ENCODE data around the gene TRAPPC5. TPM values are rescaled to one million over a fixed set of nuclear protein-coding genes. Genes with fewer than 3 reads are reported as not detected.
A peak's percentile ranks its signal among the peaks of the same experiment; 100 is the strongest.

Gene TRAPPC5
- total RNA-seq, 2 experiments from 2014 or later, result 74.4 to 79.8 TPM

- peaks cover 18% of the 10 kb centered on the region for H3K4me1 Mint-ChIP-seq
- H3K4me3 Mint-ChIP-seq, result peak overlapping the region; percentile 75
- POLR2A ChIA-PET, result interaction anchor here (0.7 to 1.5 kb wide), 5 partner anchors 13 to 29 kb away, joined by 3 to 9 read pairs (median 4); partner anchors contain the start of genes RETN and TRAPPC5
- peaks cover 8% of the 10 kb centered on the region for H3K27me3 Mint-ChIP-seq
- no peaks in the 10 kb centered on the region for H3K9me3 Mint-ChIP-seq
- H3K27ac Mint-ChIP-seq, result peak overlapping the region; percentile 83
- ATAC-seq (ENCODE audit: low read depth) (peak; percentile 81), DNase-seq (peak; percentile 92)
- H3K36me3 Mint-ChIP-seq, result no peaks in the 10 kb centered on the region
These were observed 28.5 kb upstream of the TRAPPC5 start for GRCh38 chr19:7652061-7652641.

GRCh38 chr19:7654401-7654800, 26.2 kb upstream of the TRAPPC5 start:
- POLR2A ChIA-PET, result interaction anchor here (1.3 to 6.2 kb wide), 2 partner anchors 15 to 27 kb away, joined by 4 to 33 read pairs; partner anchors contain the start of gene RETN

GRCh38 chr19:7655581-7655980, 25.1 kb upstream of the TRAPPC5 start:
- H3K27me3 Mint-ChIP-seq, result peaks cover 3% of the 10 kb centered on the region
- no peak overlapping the region for H3K27ac Mint-ChIP-seq

More at GRCh38 chr19:7654401-7654800, 26.2 kb upstream of the TRAPPC5 start:
- Mint-ChIP-seq H3K4me1 (peaks cover 32% of the 10 kb centered on the region), H3K9me3 (no peaks in the 10 kb centered on the region), H3K4me3 (no peak overlapping the region), H3K27ac (peak overlapping the region; percentile 6), H3K36me3 (no peaks in the 10 kb centered on the region), H3K27me3 (peaks cover 8% of the 10 kb centered on the region)
- DNase-seq, result no peak
- no peak for ATAC-seq (ENCODE audit: low read depth)

GRCh38 chr19:7657131-7657751, 23.4 kb upstream of the TRAPPC5 start:
- ATAC-seq (ENCODE audit: low read depth), result peak; percentile 69
- Mint-ChIP-seq H3K27ac (peak overlapping the region; percentile 83), H3K9me3 (no peaks in the 10 kb centered on the region), H3K27me3 (no peaks in the 10 kb centered on the region), H3K4me3 (peak overlapping the region; percentile 82), H3K4me1 (peaks cover 28% of the 10 kb centered on the region), H3K36me3 (no peaks in the 10 kb centered on the region)
- POLR2A ChIA-PET, result interaction anchor here (0.6 to 6.2 kb wide), 6 partner anchors 12 to 256 kb away, joined by 3 to 33 read pairs (median 4); partner anchors contain the start of genes MCEMP1, PET100, RETN and XAB2
- DNase-seq, result peak; percentile 62

More at GRCh38 chr19:7655581-7655980, 25.1 kb upstream of the TRAPPC5 start:
- POLR2A ChIA-PET, result interaction anchor here (0.6 to 6.2 kb wide), 3 partner anchors 14 to 87 kb away, joined by 3 to 33 read pairs (median 5); partner anchors contain the start of genes RETN and STXBP2
- H3K9me3 Mint-ChIP-seq, result no peaks in the 10 kb centered on the region
- H3K4me1 Mint-ChIP-seq, result peaks cover 32% of the 10 kb centered on the region
- ATAC-seq (ENCODE audit: low read depth) (no peak), DNase-seq (no peak)
- no peak overlapping the region for H3K4me3 Mint-ChIP-seq
- H3K36me3 Mint-ChIP-seq, result no peaks in the 10 kb centered on the region

DNA sequence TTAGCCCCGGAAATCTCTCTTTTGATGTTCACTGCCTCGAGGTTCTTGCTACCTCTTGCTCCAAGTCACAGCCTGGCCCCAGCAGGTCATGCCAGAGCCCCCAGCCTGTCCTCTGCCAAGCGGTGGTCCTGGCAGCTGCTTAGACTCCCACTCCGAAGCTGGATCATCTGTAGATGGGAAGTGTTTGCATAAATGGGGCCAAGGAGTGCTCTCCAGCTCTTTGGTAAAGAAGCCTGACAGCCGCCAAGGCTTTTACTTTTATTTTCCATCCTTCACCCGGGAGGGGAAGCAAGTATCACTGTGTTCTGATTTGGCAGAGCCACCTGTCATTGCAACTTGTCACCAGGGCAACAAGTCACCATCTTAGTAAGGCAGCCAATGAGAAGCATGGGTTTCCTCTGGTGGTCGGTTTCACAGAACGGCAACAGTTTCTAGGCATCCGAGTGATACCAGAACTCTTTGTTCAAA, 22.4 kb upstream of the TRAPPC5 start:
- no peaks in the 10 kb centered on the region for H3K9me3 Mint-ChIP-seq
- peak overlapping the region; percentile 82 for H3K4me3 Mint-ChIP-seq
- DNase-seq (peak; percentile 61), ATAC-seq (ENCODE audit: low read depth) (peak; percentile 89)
- no peaks in the 10 kb centered on the region for H3K27me3 Mint-ChIP-seq
- H3K4me1 Mint-ChIP-seq, result peaks cover 26% of the 10 kb centered on the region
- H3K27ac Mint-ChIP-seq, result peak overlapping the region; percentile 83
- POLR2A ChIA-PET, result interaction anchor here (1.1 to 6.2 kb wide), 4 partner anchors 11 to 29 kb away, joined by 3 to 33 read pairs (median 6); partner anchors contain the start of genes PET100, RETN, STXBP2 and XAB2
- no peaks in the 10 kb centered on the region for H3K36me3 Mint-ChIP-seq

GRCh38 chr19:7661744-7662538, 18.7 kb upstream of the TRAPPC5 start:
- POLR2A ChIA-PET, result no interaction called here
- Mint-ChIP-seq H3K4me1 (peaks cover 16% of the 10 kb centered on the region), H3K9me3 (no peaks in the 10 kb centered on the region), H3K27me3 (peaks cover 3% of the 10 kb centered on the region), H3K27ac (peak overlapping the region; percentile 30), H3K4me3 (no peak overlapping the region), H3K36me3 (no peaks in the 10 kb centered on the region)
- DNase-seq (no peak), ATAC-seq (ENCODE audit: low read depth) (no peak)

GRCh38 chr19:7662657-7663056, 18.0 kb upstream of the TRAPPC5 start:
- Mint-ChIP-seq H3K4me1 (peaks cover 9% of the 10 kb centered on the region), H3K9me3 (no peaks in the 10 kb centered on the region), H3K27me3 (peaks cover 3% of the 10 kb centered on the region), H3K4me3 (no peak overlapping the region), H3K36me3 (no peaks in the 10 kb centered on the region), H3K27ac (no peak overlapping the region)
- POLR2A ChIA-PET, result interaction anchor here (0.7 kb wide), 1 partner anchor 219 kb away, joined by 3 read pairs; no protein-coding TSS in a partner anchor
- no peak for ATAC-seq (ENCODE audit: low read depth)
- DNase-seq, result no peak

GRCh38 chr19:7663706-7664105, 16.9 kb upstream of the TRAPPC5 start:
- no peak overlapping the region for H3K27ac Mint-ChIP-seq

DNA sequence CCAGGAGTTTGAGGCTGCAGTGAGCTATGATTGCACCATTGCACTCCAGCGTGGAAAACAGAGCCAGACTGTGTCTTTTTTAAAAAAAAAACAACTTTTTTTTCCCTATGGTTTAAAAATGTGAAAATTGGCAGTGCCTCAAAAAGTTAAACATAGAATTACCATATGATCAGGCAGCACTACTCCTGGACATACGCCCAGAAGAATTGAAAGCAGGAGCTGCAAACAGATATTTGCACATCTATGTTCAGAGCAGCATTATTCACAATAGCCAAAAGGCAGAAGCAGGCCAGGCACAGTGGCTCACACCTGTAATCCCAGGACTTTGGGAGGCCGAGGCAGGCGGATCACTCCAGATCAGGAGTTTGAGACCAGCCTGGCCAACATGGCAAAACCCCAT, 15.6 kb upstream of the TRAPPC5 start:
- Mint-ChIP-seq H3K36me3 (no peaks in the 10 kb centered on the region), H3K27ac (no peak overlapping the region), H3K27me3 (peaks cover 6% of the 10 kb centered on the region), H3K4me1 (peaks cover 8% of the 10 kb centered on the region), H3K4me3 (no peak overlapping the region), H3K9me3 (no peaks in the 10 kb centered on the region)
- ATAC-seq (ENCODE audit: low read depth) (no peak), DNase-seq (no peak)
- POLR2A ChIA-PET, result interaction anchor here (0.5 kb wide), 1 partner anchor 13 kb away, joined by 4 read pairs; no protein-coding TSS in a partner anchor

More at GRCh38 chr19:7663706-7664105, 16.9 kb upstream of the TRAPPC5 start:
- peaks cover 1% of the 10 kb centered on the region for H3K4me1 Mint-ChIP-seq
- H3K36me3 Mint-ChIP-seq, result no peaks in the 10 kb centered on the region
- ATAC-seq (ENCODE audit: low read depth) (no peak), DNase-seq (no peak)
- no peak overlapping the region for H3K4me3 Mint-ChIP-seq
- POLR2A ChIA-PET, result no interaction called here
- peaks cover 3% of the 10 kb centered on the region for H3K27me3 Mint-ChIP-seq
- no peaks in the 10 kb centered on the region for H3K9me3 Mint-ChIP-seq

GRCh38 chr19:7668842-7669241, 11.8 kb upstream of the TRAPPC5 start, which contains the start of gene RETN:
RETN (plus strand) TSS chr19:7669049; CDS start chr19:7669327, 278 bp downstream.
- peaks cover 20% of the 10 kb centered on the region for H3K27me3 Mint-ChIP-seq
- DNase-seq (no peak), ATAC-seq (ENCODE audit: low read depth) (peak; percentile 37)
- POLR2A ChIA-PET, result interaction anchor here (0.6 to 4.0 kb wide), 5 partner anchors 12 to 113 kb away, joined by 3 to 33 read pairs (median 4); partner anchors contain the start of genes PET100, TRAPPC5 and XAB2
- H3K27ac Mint-ChIP-seq, result peak within 1 kb of the TSS; percentile 88
- no peaks in the 10 kb centered on the region for H3K36me3 Mint-ChIP-seq
- peak within 1 kb of the TSS; percentile 79 for H3K4me3 Mint-ChIP-seq
- no peaks in the 10 kb centered on the region for H3K9me3 Mint-ChIP-seq
- H3K4me1 Mint-ChIP-seq, result peaks cover 16% of the 10 kb centered on the region

- Mint-ChIP-seq H3K27ac (peak overlapping the region; percentile 88), H3K4me3 (peak overlapping the region; percentile 79)
These were observed 11.0 kb upstream of the TRAPPC5 start for GRCh38 chr19:7669641-7670040.

GRCh38 chr19:7670150-7670783, 10.4 kb upstream of the TRAPPC5 start:
- Mint-ChIP-seq H3K27me3 (peaks cover 22% of the 10 kb centered on the region), H3K27ac (peak overlapping the region; percentile 86), H3K4me3 (peak overlapping the region; percentile 79), H3K4me1 (peaks cover 24% of the 10 kb centered on the region), H3K36me3 (no peaks in the 10 kb centered on the region), H3K9me3 (no peaks in the 10 kb centered on the region)
- ATAC-seq (ENCODE audit: low read depth) (peak; percentile 81), DNase-seq (peak; percentile 75)
- POLR2A ChIA-PET, result interaction anchor here (0.6 to 4.0 kb wide), 3 partner anchors 11 to 17 kb away, joined by 5 to 33 read pairs (median 9); partner anchors contain the start of gene TRAPPC5

More at GRCh38 chr19:7669641-7670040, 11.0 kb upstream of the TRAPPC5 start:
- peaks cover 22% of the 10 kb centered on the region for H3K27me3 Mint-ChIP-seq
- DNase-seq (no peak), ATAC-seq (ENCODE audit: low read depth) (no peak)
- no peaks in the 10 kb centered on the region for H3K9me3 Mint-ChIP-seq
- peaks cover 24% of the 10 kb centered on the region for H3K4me1 Mint-ChIP-seq
- POLR2A ChIA-PET, result interaction anchor here (1.2 to 4.0 kb wide), 4 partner anchors 11 to 40 kb away, joined by 3 to 33 read pairs (median 6); partner anchors contain the start of genes PET100, TRAPPC5 and XAB2
- H3K36me3 Mint-ChIP-seq, result no peaks in the 10 kb centered on the region

Data from activated naive CD8-positive, alpha-beta T cell treated with anti-CD3 and anti-CD28 coated beads, Interleukin-2, amount 10 ng/mL, durations not matched to agents 7 days and 5 days (primary cell).